Fibroblast of lung (primary cell): ENCODE measurements around the gene UNG.

Source experiments
- EZH2 ChIP-seq: IDR thresholded peaks from 2 replicates; pipeline ENCODE4 v1.5.1; 2012; ENCODE audit warnings: low read length, control low read depth, mild to moderate bottlenecking; ENCODE audit errors: missing control alignments
- TF ChIP-seq, protein P1 (sequence below), 2 donors: IDR thresholded peaks in 1 of 2; conservative IDR thresholded peaks in 1 of 2; 1 replicate in 1 of 2; 2 replicates in 1 of 2; pipeline ENCODE4 v1.5.1; 2011 to 2012; ENCODE audit warnings: low read length in 2 of 2, control low read depth in 1 of 2, inconsistent platforms in 1 of 2, low read depth in 1 of 2, mild to moderate bottlenecking in 1 of 2

DNA sequence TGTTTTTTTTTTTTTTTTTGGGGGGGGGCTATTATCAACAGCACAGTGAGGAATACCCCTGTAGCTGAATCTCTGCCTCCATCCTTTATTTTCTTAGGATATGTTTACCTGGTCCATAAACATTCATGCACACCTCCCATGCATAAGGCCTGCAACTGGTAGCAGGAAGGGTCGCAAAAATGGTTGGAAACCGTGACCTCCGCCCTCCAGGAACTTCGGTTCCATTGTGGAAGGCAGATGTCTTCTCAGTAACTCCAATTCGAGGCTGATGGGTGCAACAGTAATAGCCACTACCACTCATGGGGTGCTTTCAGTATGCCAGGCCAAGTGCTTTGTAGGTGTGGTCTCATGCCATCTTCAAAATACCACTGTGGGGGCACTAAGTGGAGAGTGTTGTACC lies 59.2 kb downstream of the UNG start:
- no peak for TF ChIP-seq EZH2
- TF ChIP-seq, protein P1, sequence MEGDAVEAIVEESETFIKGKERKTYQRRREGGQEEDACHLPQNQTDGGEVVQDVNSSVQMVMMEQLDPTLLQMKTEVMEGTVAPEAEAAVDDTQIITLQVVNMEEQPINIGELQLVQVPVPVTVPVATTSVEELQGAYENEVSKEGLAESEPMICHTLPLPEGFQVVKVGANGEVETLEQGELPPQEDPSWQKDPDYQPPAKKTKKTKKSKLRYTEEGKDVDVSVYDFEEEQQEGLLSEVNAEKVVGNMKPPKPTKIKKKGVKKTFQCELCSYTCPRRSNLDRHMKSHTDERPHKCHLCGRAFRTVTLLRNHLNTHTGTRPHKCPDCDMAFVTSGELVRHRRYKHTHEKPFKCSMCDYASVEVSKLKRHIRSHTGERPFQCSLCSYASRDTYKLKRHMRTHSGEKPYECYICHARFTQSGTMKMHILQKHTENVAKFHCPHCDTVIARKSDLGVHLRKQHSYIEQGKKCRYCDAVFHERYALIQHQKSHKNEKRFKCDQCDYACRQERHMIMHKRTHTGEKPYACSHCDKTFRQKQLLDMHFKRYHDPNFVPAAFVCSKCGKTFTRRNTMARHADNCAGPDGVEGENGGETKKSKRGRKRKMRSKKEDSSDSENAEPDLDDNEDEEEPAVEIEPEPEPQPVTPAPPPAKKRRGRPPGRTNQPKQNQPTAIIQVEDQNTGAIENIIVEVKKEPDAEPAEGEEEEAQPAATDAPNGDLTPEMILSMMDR (conservative IDR thresholded peaks at IDR 0.05 in 1 of 2, IDR thresholded peaks at IDR 0.05 in 1 of 2; ENCODE audit: low read depth in 1 of 2, low read length in 2 of 2), result no peak
